ENCODE data around the gene USP15. TPM values are rescaled to one million over a fixed set of nuclear protein-coding genes. Genes with fewer than 3 reads are reported as not detected.

Gene USP15
- total RNA-seq (171 and 182 TPM in 2 replicates), polyA plus RNA-seq (116 and 190 TPM in 2 replicates), polyA minus RNA-seq (106 and 179 TPM in 2 replicates)
- 217 TPM for total RNA-seq (2013)

DNA sequence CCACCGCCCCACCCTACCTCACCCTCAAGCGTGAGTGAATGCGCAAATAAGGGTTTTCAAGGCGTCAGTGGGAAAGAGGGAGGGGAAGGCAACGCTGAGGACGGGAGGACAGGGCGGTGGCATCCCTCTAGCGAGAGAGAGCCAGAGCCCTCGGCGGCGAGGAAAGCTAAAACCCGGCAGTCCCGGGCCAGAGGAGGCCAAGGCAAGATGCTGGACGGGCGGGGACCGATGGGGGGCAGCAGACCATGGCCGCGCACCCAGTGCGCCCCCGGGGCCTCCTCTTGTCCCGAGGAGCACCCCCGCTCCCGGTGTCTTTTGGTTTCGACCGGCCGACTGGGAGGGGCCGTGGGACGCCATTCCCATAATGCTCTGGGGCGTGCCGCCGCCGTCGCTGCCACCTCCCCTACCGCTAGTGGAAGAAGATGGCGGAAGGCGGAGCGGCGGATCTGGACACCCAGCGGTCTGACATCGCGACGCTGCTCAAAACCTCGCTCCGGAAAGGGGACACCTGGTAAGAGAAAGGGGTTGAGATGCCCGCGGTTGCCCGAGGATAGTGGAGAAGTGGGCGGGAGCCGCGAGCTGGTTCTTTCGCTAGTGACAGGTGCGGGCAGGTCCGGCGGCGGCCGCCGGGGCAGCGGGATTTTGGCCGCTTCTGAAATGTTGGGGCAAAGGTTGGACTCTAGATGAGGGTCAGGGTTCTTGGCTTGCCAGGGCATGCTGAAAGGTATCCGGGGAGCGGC, at the start of gene USP15:
TSS of gene USP15 (plus strand) at position 412 of the 740 bp plus-strand sequence. CDS start at position 423, 11 bp downstream.
- H3K4me1 Mint-ChIP-seq, result peaks cover 50% of the 10 kb centered on the region
- ChIA-PET CTCF (interaction anchor here (0.6 to 1.3 kb wide), 9 partner anchors 9 to 538 kb away, joined by 3 to 6 read pairs (median 3); no protein-coding TSS in a partner anchor), POLR2A (interaction anchor here (0.5 to 1.4 kb wide), 6 partner anchors 38 to 1976 kb away, joined by 3 to 11 read pairs (median 4); no protein-coding TSS in a partner anchor)
- peak within 1 kb of the TSS; percentile 98 for H3K27ac Mint-ChIP-seq
- TF ChIP-seq, protein P1, sequence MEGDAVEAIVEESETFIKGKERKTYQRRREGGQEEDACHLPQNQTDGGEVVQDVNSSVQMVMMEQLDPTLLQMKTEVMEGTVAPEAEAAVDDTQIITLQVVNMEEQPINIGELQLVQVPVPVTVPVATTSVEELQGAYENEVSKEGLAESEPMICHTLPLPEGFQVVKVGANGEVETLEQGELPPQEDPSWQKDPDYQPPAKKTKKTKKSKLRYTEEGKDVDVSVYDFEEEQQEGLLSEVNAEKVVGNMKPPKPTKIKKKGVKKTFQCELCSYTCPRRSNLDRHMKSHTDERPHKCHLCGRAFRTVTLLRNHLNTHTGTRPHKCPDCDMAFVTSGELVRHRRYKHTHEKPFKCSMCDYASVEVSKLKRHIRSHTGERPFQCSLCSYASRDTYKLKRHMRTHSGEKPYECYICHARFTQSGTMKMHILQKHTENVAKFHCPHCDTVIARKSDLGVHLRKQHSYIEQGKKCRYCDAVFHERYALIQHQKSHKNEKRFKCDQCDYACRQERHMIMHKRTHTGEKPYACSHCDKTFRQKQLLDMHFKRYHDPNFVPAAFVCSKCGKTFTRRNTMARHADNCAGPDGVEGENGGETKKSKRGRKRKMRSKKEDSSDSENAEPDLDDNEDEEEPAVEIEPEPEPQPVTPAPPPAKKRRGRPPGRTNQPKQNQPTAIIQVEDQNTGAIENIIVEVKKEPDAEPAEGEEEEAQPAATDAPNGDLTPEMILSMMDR (IDR thresholded peaks at IDR 0.05), result peak; percentile 61
- no peak for TF ChIP-seq EZH2 (IDR thresholded peaks at IDR 0.05; ENCODE audit: borderline replicate concordance, insufficient read depth, low read depth, low read length, poor library complexity, severe bottlenecking)
- H4K20me1 ChIP-seq (ENCODE audit: control insufficient read depth, insufficient read depth, low read length, poor library complexity, severe bottlenecking), result peaks cover 17% of the 10 kb centered on the region
- 0% methylated on average over 58 of the region's 61 CpGs for WGBS (ENCODE audit: insufficient coverage)
- H2AFZ ChIP-seq (ENCODE audit: insufficient read depth, low read depth, low read length, poor library complexity, severe bottlenecking), result peak within 1 kb of the TSS; percentile 86
- peaks cover 43% of the 10 kb centered on the region for H3K79me2 ChIP-seq (ENCODE audit: control insufficient read depth, insufficient read depth, low read length)
- H3K9me3 ChIP-seq (ENCODE audit: control extremely low read depth in 1 of 3, control insufficient read depth in 2 of 3, insufficient read depth in 1 of 3, low read length in 2 of 3), result no peaks in the 10 kb centered on the region
- H3K36me3 ChIP-seq (replicated peaks in 1 of 2; ENCODE audit: control extremely low read depth in 1 of 2, control insufficient read depth in 1 of 2, extremely low read depth in 1 of 2, insufficient read depth in 2 of 2, low read length in 1 of 2), result no peaks in the 10 kb centered on the region
- peak within 1 kb of the TSS; percentile 96 for H3K27ac ChIP-seq (ENCODE audit: low read length in 2 of 2)
- DNase-seq (peak; percentile 98), ATAC-seq (ENCODE audit: low read depth) (peak; percentile 82)
- intact Hi-C loops (cut with micrococcal nuclease), result loop anchor here (1.0 to 10.0 kb wide), 7 partner anchors 37 to 1962 kb away; partner anchors contain the start of genes KICS2 and MON2
- H3K9ac ChIP-seq (ENCODE audit: low read length), result peak within 1 kb of the TSS; percentile 95
- peak within 1 kb of the TSS; percentile 81 to 99 (median 97) for H3K4me3 ChIP-seq (ENCODE audit: control extremely low read depth in 1 of 5, extremely low read depth in 1 of 5, insufficient read depth in 1 of 5, low read depth in 2 of 5, low read length in 4 of 5)
- H3K9me3 Mint-ChIP-seq (ENCODE audit: insufficient read depth), result no peaks in the 10 kb centered on the region
- H3K4me3 Mint-ChIP-seq, result peak within 1 kb of the TSS; percentile 96
- H3K27me3 ChIP-seq (replicated peaks in 1 of 4; ENCODE audit: control extremely low read depth in 1 of 4, control insufficient read depth in 3 of 4, insufficient read depth in 4 of 4, low read length in 3 of 4), result no peaks in the 10 kb centered on the region
- no peaks in the 10 kb centered on the region for H3K27me3 Mint-ChIP-seq
- H3K4me1 ChIP-seq (ENCODE audit: control insufficient read depth in 2 of 2, insufficient read depth in 2 of 2, low read length in 2 of 2), result peaks cover 34 to 44% of the 10 kb centered on the region in 2 donors
- peak within 1 kb of the TSS; percentile 78 for H3K4me2 ChIP-seq (replicated peaks; ENCODE audit: low read depth, low read length, poor library complexity, severe bottlenecking)

DNA sequence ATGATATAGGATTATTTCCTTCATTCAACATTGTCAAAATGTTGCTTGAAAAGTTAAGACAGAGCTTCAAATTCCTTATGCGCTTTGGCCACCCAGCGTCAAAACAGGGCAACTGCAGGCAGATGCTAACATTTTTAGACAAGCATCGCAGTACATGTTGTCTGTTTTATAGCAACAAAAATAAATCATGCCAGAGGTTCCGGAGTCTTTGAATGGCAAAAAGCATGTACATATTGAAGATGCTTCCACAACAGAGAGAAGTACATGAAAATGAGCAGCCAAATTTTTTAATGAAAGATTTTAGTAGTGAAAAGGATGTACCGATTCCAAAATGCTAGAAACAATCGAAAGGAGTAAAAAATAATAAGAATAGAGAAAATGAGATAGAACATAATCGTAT, 49.8 kb upstream of the USP15 start:
- Mint-ChIP-seq H3K27ac (no peak overlapping the region), H3K4me3 (no peak overlapping the region), H3K27me3 (peaks cover 16% of the 10 kb centered on the region), H3K9me3 (ENCODE audit: insufficient read depth) (no peaks in the 10 kb centered on the region), H3K4me1 (no peaks in the 10 kb centered on the region)
- ChIA-PET CTCF (interaction anchor here (0.6 to 2.9 kb wide), 7 partner anchors 8 to 185 kb away, joined by 3 to 10 read pairs (median 4); a partner anchor contains a TSS), POLR2A (no interaction called here)
- Histone ChIP-seq H4K20me1 (ENCODE audit: control insufficient read depth, insufficient read depth, low read length, poor library complexity, severe bottlenecking) (no peaks in the 10 kb centered on the region), H3K9ac (ENCODE audit: low read length) (no peak overlapping the region), H3K9me3 (ENCODE audit: control extremely low read depth in 1 of 3, control insufficient read depth in 2 of 3, insufficient read depth in 1 of 3, low read length in 2 of 3) (peaks cover 0 to 4% (median 0%) of the 10 kb centered on the region in 3 donors), H3K79me2 (ENCODE audit: control insufficient read depth, insufficient read depth, low read length) (no peaks in the 10 kb centered on the region), H2AFZ (ENCODE audit: insufficient read depth, low read depth, low read length, poor library complexity, severe bottlenecking) (peak overlapping the region; percentile 16), H3K4me2 (replicated peaks; ENCODE audit: low read depth, low read length, poor library complexity, severe bottlenecking) (no peak overlapping the region), H3K27me3 (replicated peaks in 1 of 4; ENCODE audit: control extremely low read depth in 1 of 4, control insufficient read depth in 3 of 4, insufficient read depth in 4 of 4, low read length in 3 of 4) (no peaks in the 10 kb centered on the region), H3K36me3 (replicated peaks in 1 of 2; ENCODE audit: control extremely low read depth in 1 of 2, control insufficient read depth in 1 of 2, extremely low read depth in 1 of 2, insufficient read depth in 2 of 2, low read length in 1 of 2) (no peaks in the 10 kb centered on the region), H3K27ac (ENCODE audit: low read length in 2 of 2) (no peak overlapping the region), H3K4me3 (ENCODE audit: control extremely low read depth in 1 of 5, extremely low read depth in 1 of 5, insufficient read depth in 1 of 5, low read depth in 2 of 5, low read length in 4 of 5) (no peak overlapping the region), H3K4me1 (ENCODE audit: control insufficient read depth in 2 of 2, insufficient read depth in 2 of 2, low read length in 2 of 2) (no peaks in the 10 kb centered on the region)
- peak; percentile 43 for ATAC-seq (ENCODE audit: low read depth)
- peak; percentile 35 for DNase-seq
- 37% methylated on average over 5 of the region's 7 CpGs for WGBS (ENCODE audit: insufficient coverage)
- intact Hi-C loops (cut with micrococcal nuclease), result no loop called here
- TF ChIP-seq, protein P1 (IDR thresholded peaks at IDR 0.05), result peak; percentile 96
- TF ChIP-seq EZH2 (IDR thresholded peaks at IDR 0.05; ENCODE audit: borderline replicate concordance, insufficient read depth, low read depth, low read length, poor library complexity, severe bottlenecking), result no peak
